WTC11 (cell line): Measurements from ENCODE around the gene APOBEC3B. TPM values are rescaled to one million over a fixed set of nuclear protein-coding genes. Genes with fewer than 3 reads are reported as not detected.

Experiments
- ATAC-seq: fragments of 200-7000 bp; cut with Tn5 transposase; 2 replicates; pipeline ENCODE4 v1.10.0; 2021; ENCODE audit warnings: mild to moderate bottlenecking, moderate library complexity
- CTCF ChIA-PET: fragments of 300-600 bp; sonication (Branson Sonifier 250); formaldehyde crosslinking; loops from one replicate; lab custom pipeline; 2021; ENCODE audit warnings: antibody characterized with exemption; lab: Charles Lee
- POLR2A ChIA-PET: fragments of 350-600 bp; sonication (Branson Sonifier 250); formaldehyde crosslinking; loops from one replicate; lab custom pipeline; 2021; ENCODE audit warnings: antibody characterized with exemption; lab: Charles Lee
- DNase-seq: peaks from one replicate; pipeline ENCODE4 v3.0.0; 2021; ENCODE audit warnings: low spot score
- H3K27ac Mint-ChIP-seq: 2 replicates; pipeline ENCODE4 v1.8.0; 2021; ENCODE audit warnings: mixed read lengths
- H3K27me3 Mint-ChIP-seq: 2 replicates; pipeline ENCODE4 v1.8.0; 2021; ENCODE audit warnings: low read depth, mild to moderate bottlenecking, moderate library complexity, mixed read lengths
- H3K36me3 Mint-ChIP-seq: 2 replicates; pipeline ENCODE4 v1.8.0; 2021; ENCODE audit warnings: mixed read lengths
- H3K4me1 Mint-ChIP-seq: 2 replicates; pipeline ENCODE4 v1.8.0; 2022; ENCODE audit warnings: mixed read lengths
- H3K4me3 Mint-ChIP-seq: 2 replicates; pipeline ENCODE4 v1.8.0; 2021; ENCODE audit warnings: mild to moderate bottlenecking, moderate library complexity, mixed read lengths
- H3K9me3 Mint-ChIP-seq: 2 replicates; pipeline ENCODE4 v1.8.0; 2021; ENCODE audit warnings: mixed read lengths
- ATF1 ChIP-seq: sonication (generic); formaldehyde crosslinking; IDR thresholded peaks from 2 replicates; pipeline ENCODE4 v1.8.1; 2023; ENCODE audit warnings: mild to moderate bottlenecking, moderate library complexity, missing genetic modification reagents
- CDX4 ChIP-seq: fragments of 250-450 bp; sonication (Bioruptor Pico); IDR thresholded peaks from 2 replicates; pipeline ENCODE4 v1.9.0; 2021; ENCODE audit warnings: moderate library complexity, mild to moderate bottlenecking, inconsistent platforms, borderline replicate concordance
- CREB1 ChIP-seq: sonication (generic); formaldehyde crosslinking; IDR thresholded peaks from 2 replicates; pipeline ENCODE4 v1.8.0; 2023; ENCODE audit warnings: mild to moderate bottlenecking, missing genetic modification reagents
- ERG ChIP-seq: fragments of 250-450 bp; sonication (Bioruptor Pico); IDR thresholded peaks from 2 replicates; pipeline ENCODE4 v1.8.0; 2021; ENCODE audit warnings: mild to moderate bottlenecking
- FOXP4 ChIP-seq: sonication (generic); formaldehyde crosslinking; IDR thresholded peaks from 2 replicates; pipeline ENCODE4 v1.8.0; 2022; ENCODE audit warnings: mild to moderate bottlenecking, missing genetic modification reagents
- IRF1 ChIP-seq: sonication (generic); formaldehyde crosslinking; IDR thresholded peaks from 2 replicates; pipeline ENCODE4 v1.8.0; 2023; ENCODE audit warnings: missing genetic modification reagents
- MAX ChIP-seq: sonication (generic); formaldehyde crosslinking; IDR thresholded peaks from 2 replicates; pipeline ENCODE4 v1.8.0; 2022; ENCODE audit warnings: mild to moderate bottlenecking, missing genetic modification reagents
- MLX ChIP-seq: sonication (generic); formaldehyde crosslinking; IDR thresholded peaks from 2 replicates; pipeline ENCODE4 v1.8.1; 2023; ENCODE audit warnings: mild to moderate bottlenecking, missing genetic modification reagents, moderate library complexity
- NFATC4 ChIP-seq: fragments of 250-450 bp; sonication (Bioruptor Pico); IDR thresholded peaks from 2 replicates; pipeline ENCODE4 v1.9.0; 2021; ENCODE audit warnings: mild to moderate bottlenecking
- NFE2L1 ChIP-seq: sonication (generic); formaldehyde crosslinking; IDR thresholded peaks from 2 replicates; pipeline ENCODE4 v1.8.1; 2023; ENCODE audit warnings: missing genetic modification reagents
- OVOL2 ChIP-seq: fragments of 250-450 bp; sonication (Bioruptor Pico); IDR thresholded peaks from 2 replicates; pipeline ENCODE4 v1.9.0; 2021; ENCODE audit warnings: mild to moderate bottlenecking, borderline replicate concordance
- TEAD4 ChIP-seq: sonication (generic); formaldehyde crosslinking; IDR thresholded peaks from 2 replicates; pipeline ENCODE4 v1.8.0; 2022; ENCODE audit warnings: mild to moderate bottlenecking, missing genetic modification reagents
- USF2 ChIP-seq: sonication (generic); formaldehyde crosslinking; IDR thresholded peaks from 2 replicates; pipeline ENCODE4 v1.8.1; 2023; ENCODE audit warnings: mild to moderate bottlenecking, missing genetic modification reagents, moderate library complexity
- ZBTB21 ChIP-seq: sonication (generic); formaldehyde crosslinking; IDR thresholded peaks from 2 replicates; pipeline ENCODE4 v1.8.1; 2023; ENCODE audit warnings: mild to moderate bottlenecking, missing genetic modification reagents, borderline replicate concordance
- ZNF121 ChIP-seq: sonication (generic); formaldehyde crosslinking; IDR thresholded peaks from 2 replicates; pipeline ENCODE4 v1.8.0; 2023; ENCODE audit warnings: missing genetic modification reagents
- ZNF396 ChIP-seq: fragments of 250-450 bp; sonication (Bioruptor Pico); IDR thresholded peaks from 2 replicates; pipeline ENCODE4 v1.8.0; 2021; ENCODE audit warnings: mild to moderate bottlenecking, moderate library complexity, borderline replicate concordance
- ZSCAN18 ChIP-seq: fragments of 250-450 bp; sonication (Bioruptor Pico); IDR thresholded peaks from 2 replicates; pipeline ENCODE4 v2.1.2; 2022; ENCODE audit warnings: mild to moderate bottlenecking, moderate library complexity
- total RNA-seq: library from RNA; stranded (reverse); gene quantifications from 3 replicates; pipeline ENCODE4 v1.2.3, GENCODE V29; 2021

The APOBEC3B gene
- total RNA-seq, 1 experiment from 2014 or later: 4.0 TPM

- ATAC-seq (no peak), DNase-seq (no peak)
- CTCF ChIA-PET: interaction anchor here (1.9 to 4.1 kb wide), 3 partner anchors 52 to 182 kb away, joined by 6 to 22 read pairs (median 18); no protein-coding TSS in a partner anchor
- peaks cover 20% of the 10 kb centered on the region for H3K4me1 Mint-ChIP-seq
- TF ChIP-seq NFATC4 (CRISPR knock-in tag) (no peak), ZSCAN18 (CRISPR knock-in tag) (no peak), MLX (no peak), CDX4 (no peak)
- TF ChIP-seq, all 79 proteins: peak for 0
- Mint-ChIP-seq H3K27ac (no peak overlapping the region), H3K27me3 (peaks cover 2% of the 10 kb centered on the region), H3K9me3 (no peaks in the 10 kb centered on the region), H3K36me3 (no peaks in the 10 kb centered on the region), H3K4me3 (no peak overlapping the region)
- POLR2A ChIA-PET: no interaction called here
Observed at GRCh38 chr22:38950527-38951295, 31.4 kb upstream of the APOBEC3B start.

- no peaks in the 10 kb centered on the region; the same call in 1 of the 2 replicates for H3K27me3 Mint-ChIP-seq
- H3K36me3 Mint-ChIP-seq: no peaks in the 10 kb centered on the region
- CTCF ChIA-PET: interaction anchor here (1.0 to 4.1 kb wide), 5 partner anchors 22 to 183 kb away, joined by 3 to 22 read pairs (median 6); no protein-coding TSS in a partner anchor
- H3K27ac Mint-ChIP-seq: no peak overlapping the region
- H3K9me3 Mint-ChIP-seq: no peaks in the 10 kb centered on the region
- POLR2A ChIA-PET: no interaction called here
- H3K4me1 Mint-ChIP-seq: peaks cover 10% of the 10 kb centered on the region
- ATAC-seq (no peak), DNase-seq (no peak)
- TF ChIP-seq MAX: no peak
- TF ChIP-seq USF2 (CRISPR knock-in tag): no peak
- no peak for TF ChIP-seq ZBTB21 (CRISPR knock-in tag)
- no peak for TF ChIP-seq FOXP4 (CRISPR knock-in tag)
- TF ChIP-seq NFE2L1 (CRISPR knock-in tag): no peak
- no peak for TF ChIP-seq ZNF396 (CRISPR knock-in tag)
- no peak for TF ChIP-seq NFATC4 (CRISPR knock-in tag)
- no peak for TF ChIP-seq ERG (CRISPR knock-in tag)
- H3K4me3 Mint-ChIP-seq: no peak overlapping the region
Observed at GRCh38 chr22:38951734-38952133, 30.4 kb upstream of the APOBEC3B start.

GRCh38 chr22:38952281-38952993 lies 29.7 kb upstream of the APOBEC3B start:
- CTCF ChIA-PET: interaction anchor here (1.0 to 4.1 kb wide), 4 partner anchors 22 to 184 kb away, joined by 3 to 22 read pairs (median 10); no protein-coding TSS in a partner anchor
- H3K27me3 Mint-ChIP-seq: no peaks in the 10 kb centered on the region; the same call in 1 of the 2 replicates
- H3K4me3 Mint-ChIP-seq: no peak overlapping the region
- no peak overlapping the region for H3K27ac Mint-ChIP-seq
- ATAC-seq: no peak
- peaks cover 5% of the 10 kb centered on the region for H3K4me1 Mint-ChIP-seq
- POLR2A ChIA-PET: no interaction called here
- H3K36me3 Mint-ChIP-seq: no peaks in the 10 kb centered on the region
- DNase-seq: no peak
- no peaks in the 10 kb centered on the region for H3K9me3 Mint-ChIP-seq
- no peak for TF ChIP-seq OVOL2 (CRISPR knock-in tag)
- TF ChIP-seq ZNF121 (CRISPR knock-in tag): no peak
- TF ChIP-seq CDX4: no peak
- no peak for TF ChIP-seq USF2 (CRISPR knock-in tag)
- TF ChIP-seq IRF1 (CRISPR knock-in tag): no peak
- TF ChIP-seq ATF1 (CRISPR knock-in tag): no peak
- no peak for TF ChIP-seq CREB1 (CRISPR knock-in tag)
- no peak for TF ChIP-seq TEAD4 (CRISPR knock-in tag)
- no peak for TF ChIP-seq MAX
